Measurements from ENCODE around the gene KCNJ5. TPM values are rescaled to one million over a fixed set of nuclear protein-coding genes. Genes with fewer than 3 reads are reported as not detected.

Gene KCNJ5
- total and polyA plus RNA-seq, 2 experiments from 2014 or later, result not detected

- TF ChIP-seq REST (IDR thresholded peaks at IDR 0.05; ENCODE audit: unreplicated experiment) (no peak), EZH2phosphoT487 (IDR thresholded peaks at IDR 0.05; ENCODE audit: unreplicated experiment) (no peak), EZH2 (IDR thresholded peaks at IDR 0.05; ENCODE audit: low read depth, unreplicated experiment) (no peak), STAT1 (IDR thresholded peaks at IDR 0.05; ENCODE audit: unreplicated experiment) (no peak), CREB1 (CRISPR knock-in tag; IDR thresholded peaks at IDR 0.05; ENCODE audit: low read depth) (no peak)
- TF ChIP-seq, protein P1, sequence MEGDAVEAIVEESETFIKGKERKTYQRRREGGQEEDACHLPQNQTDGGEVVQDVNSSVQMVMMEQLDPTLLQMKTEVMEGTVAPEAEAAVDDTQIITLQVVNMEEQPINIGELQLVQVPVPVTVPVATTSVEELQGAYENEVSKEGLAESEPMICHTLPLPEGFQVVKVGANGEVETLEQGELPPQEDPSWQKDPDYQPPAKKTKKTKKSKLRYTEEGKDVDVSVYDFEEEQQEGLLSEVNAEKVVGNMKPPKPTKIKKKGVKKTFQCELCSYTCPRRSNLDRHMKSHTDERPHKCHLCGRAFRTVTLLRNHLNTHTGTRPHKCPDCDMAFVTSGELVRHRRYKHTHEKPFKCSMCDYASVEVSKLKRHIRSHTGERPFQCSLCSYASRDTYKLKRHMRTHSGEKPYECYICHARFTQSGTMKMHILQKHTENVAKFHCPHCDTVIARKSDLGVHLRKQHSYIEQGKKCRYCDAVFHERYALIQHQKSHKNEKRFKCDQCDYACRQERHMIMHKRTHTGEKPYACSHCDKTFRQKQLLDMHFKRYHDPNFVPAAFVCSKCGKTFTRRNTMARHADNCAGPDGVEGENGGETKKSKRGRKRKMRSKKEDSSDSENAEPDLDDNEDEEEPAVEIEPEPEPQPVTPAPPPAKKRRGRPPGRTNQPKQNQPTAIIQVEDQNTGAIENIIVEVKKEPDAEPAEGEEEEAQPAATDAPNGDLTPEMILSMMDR (conservative IDR thresholded peaks at IDR 0.05; ENCODE audit: low read depth in 2 of 2), result no peak
Observed at GRCh38 chr11:128927683-128928336, 36.7 kb downstream of the KCNJ5 start (continued).

GRCh38 chr11:128928400-128928799 is 37.2 kb downstream of the KCNJ5 start:
- H3K4me1 ChIP-seq (ENCODE audit: insufficient read depth), result peaks cover 37% of the 10 kb centered on the region
- no peak overlapping the region; the same call in 2 of the 3 replicates for H3K4me3 Mint-ChIP-seq
- TF ChIP-seq, protein P1 (conservative IDR thresholded peaks at IDR 0.05; ENCODE audit: low read depth in 2 of 2), result no peak
- TF ChIP-seq POLR2AphosphoS5 (IDR thresholded peaks at IDR 0.05; ENCODE audit: low read depth) (no peak), ZNF114 (CRISPR knock-in tag; IDR thresholded peaks at IDR 0.05) (no peak), STAT1 (IDR thresholded peaks at IDR 0.05; ENCODE audit: unreplicated experiment) (no peak), EZH2phosphoT487 (IDR thresholded peaks at IDR 0.05; ENCODE audit: unreplicated experiment) (no peak), EZH2 (IDR thresholded peaks at IDR 0.05; ENCODE audit: low read depth, unreplicated experiment) (no peak), ZNF462 (CRISPR knock-in tag; IDR thresholded peaks at IDR 0.05) (no peak), ZNF331 (CRISPR knock-in tag; IDR thresholded peaks at IDR 0.05; ENCODE audit: low read depth) (no peak)

More at GRCh38 chr11:128928400-128928799, 37.2 kb downstream of the KCNJ5 start:
- no peaks in the 10 kb centered on the region; the same call in 2 of the 3 replicates for H3K9me3 Mint-ChIP-seq
- DNase-seq (ENCODE audit: low spot score) (no peak), ATAC-seq (no peak)
- H3K4me1 Mint-ChIP-seq, result peaks cover 55% of the 10 kb centered on the region
- Histone ChIP-seq H3K79me2 (replicated peaks; ENCODE audit: insufficient read depth) (no peaks in the 10 kb centered on the region), H3K27me3 (ENCODE audit: insufficient read depth) (peaks cover 49% of the 10 kb centered on the region; the same call in 1 of the 2 replicates), H3K27ac (ENCODE audit: low read depth) (no peak overlapping the region), H3K9me2 (ENCODE audit: insufficient read depth) (no peaks in the 10 kb centered on the region), H3K4me3 (no peak overlapping the region), H3K36me3 (ENCODE audit: insufficient read depth) (no peaks in the 10 kb centered on the region), H2AFZ (no peak overlapping the region), H3F3A (replicated peaks; ENCODE audit: low read depth) (no peaks in the 10 kb centered on the region), H4K20me1 (replicated peaks; ENCODE audit: insufficient read depth) (no peaks in the 10 kb centered on the region), H3K4me2 (peak overlapping the region; percentile 31)
- H3K27me3 Mint-ChIP-seq (ENCODE audit: insufficient read depth, low read depth, poor library complexity), result peaks cover 47% of the 10 kb centered on the region
- no peak overlapping the region for H3K27ac Mint-ChIP-seq
- no peaks in the 10 kb centered on the region for H3K36me3 Mint-ChIP-seq (ENCODE audit: low read depth)

Measured in GM23338 (cell line).